ENCODE results near the gene GRIK4. TPM values are rescaled to one million over a fixed set of nuclear protein-coding genes. Genes with fewer than 3 reads are reported as not detected.

Gene GRIK4
- total and polyA plus RNA-seq, 2 experiments from 2014 or later = 0.28 to 0.45 TPM

DNA sequence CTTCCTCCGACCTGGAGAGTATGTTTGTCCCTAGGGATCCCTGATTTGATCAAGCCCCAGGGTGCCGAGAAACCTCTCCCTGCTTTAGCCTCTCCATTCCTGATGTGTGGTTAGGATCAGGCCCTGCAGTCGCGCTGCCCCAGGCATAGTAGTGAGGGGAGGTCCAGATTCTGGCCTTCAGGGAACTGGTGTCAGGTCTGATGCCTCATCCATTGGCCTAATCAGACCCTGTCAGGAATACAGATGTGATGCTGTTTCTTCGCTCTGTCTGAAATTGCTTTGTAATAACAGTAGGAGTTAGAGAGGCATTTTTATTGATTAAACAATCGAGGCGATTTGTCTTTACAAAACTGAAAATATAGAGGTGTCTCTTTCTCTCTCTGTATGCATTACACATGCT, 75.2 kb downstream of the GRIK4 start:
- TF ChIP-seq, protein P1, sequence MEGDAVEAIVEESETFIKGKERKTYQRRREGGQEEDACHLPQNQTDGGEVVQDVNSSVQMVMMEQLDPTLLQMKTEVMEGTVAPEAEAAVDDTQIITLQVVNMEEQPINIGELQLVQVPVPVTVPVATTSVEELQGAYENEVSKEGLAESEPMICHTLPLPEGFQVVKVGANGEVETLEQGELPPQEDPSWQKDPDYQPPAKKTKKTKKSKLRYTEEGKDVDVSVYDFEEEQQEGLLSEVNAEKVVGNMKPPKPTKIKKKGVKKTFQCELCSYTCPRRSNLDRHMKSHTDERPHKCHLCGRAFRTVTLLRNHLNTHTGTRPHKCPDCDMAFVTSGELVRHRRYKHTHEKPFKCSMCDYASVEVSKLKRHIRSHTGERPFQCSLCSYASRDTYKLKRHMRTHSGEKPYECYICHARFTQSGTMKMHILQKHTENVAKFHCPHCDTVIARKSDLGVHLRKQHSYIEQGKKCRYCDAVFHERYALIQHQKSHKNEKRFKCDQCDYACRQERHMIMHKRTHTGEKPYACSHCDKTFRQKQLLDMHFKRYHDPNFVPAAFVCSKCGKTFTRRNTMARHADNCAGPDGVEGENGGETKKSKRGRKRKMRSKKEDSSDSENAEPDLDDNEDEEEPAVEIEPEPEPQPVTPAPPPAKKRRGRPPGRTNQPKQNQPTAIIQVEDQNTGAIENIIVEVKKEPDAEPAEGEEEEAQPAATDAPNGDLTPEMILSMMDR (IDR thresholded peaks at IDR 0.05; ENCODE audit: low read depth, low read length) = no peak
- DNase-seq (ENCODE audit: low read depth in 1 of 2, low spot score in 1 of 2) = no peak

DNA sequence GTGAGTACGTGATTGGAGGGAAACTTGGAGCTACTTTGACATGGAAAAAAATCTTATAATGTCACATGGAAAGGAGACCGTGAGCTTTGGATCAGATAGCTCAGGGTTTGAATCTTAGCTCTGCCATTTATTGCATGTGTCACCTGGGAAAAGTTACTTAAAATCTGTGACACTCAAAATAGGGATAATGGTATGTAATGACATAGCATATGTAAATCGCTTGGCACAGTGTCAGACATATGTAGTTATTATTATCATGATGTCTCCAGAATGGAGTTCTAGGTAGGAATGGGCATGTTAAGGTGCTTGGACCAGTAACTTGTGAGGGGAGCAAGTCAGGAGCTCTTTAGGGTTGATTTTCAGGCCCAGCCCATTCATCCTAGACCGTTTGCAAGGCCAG, 75.8 kb downstream of the GRIK4 start:
- no peak for DNase-seq (ENCODE audit: low read depth in 1 of 2, low spot score in 1 of 2)
- Histone ChIP-seq H3K4me3 (no peak overlapping the region), H3K9me3 (ENCODE audit: low read depth) (no peaks in the 10 kb centered on the region), H3K4me1 (ENCODE audit: low read depth) (no peaks in the 10 kb centered on the region), H3K36me3 (no peaks in the 10 kb centered on the region), H3K27me3 (peaks cover 18% of the 10 kb centered on the region), H3K27ac (no peak overlapping the region)
- TF ChIP-seq, protein P1 (IDR thresholded peaks at IDR 0.05; ENCODE audit: low read depth, low read length) = no peak

More for the DNA sequence above, 75.2 kb downstream of the GRIK4 start:
- Histone ChIP-seq H3K9me3 (ENCODE audit: low read depth) (no peaks in the 10 kb centered on the region), H3K27me3 (peaks cover 12% of the 10 kb centered on the region), H3K4me3 (no peak overlapping the region), H3K4me1 (ENCODE audit: low read depth) (no peaks in the 10 kb centered on the region), H3K27ac (no peak overlapping the region), H3K36me3 (no peaks in the 10 kb centered on the region)

DNA sequence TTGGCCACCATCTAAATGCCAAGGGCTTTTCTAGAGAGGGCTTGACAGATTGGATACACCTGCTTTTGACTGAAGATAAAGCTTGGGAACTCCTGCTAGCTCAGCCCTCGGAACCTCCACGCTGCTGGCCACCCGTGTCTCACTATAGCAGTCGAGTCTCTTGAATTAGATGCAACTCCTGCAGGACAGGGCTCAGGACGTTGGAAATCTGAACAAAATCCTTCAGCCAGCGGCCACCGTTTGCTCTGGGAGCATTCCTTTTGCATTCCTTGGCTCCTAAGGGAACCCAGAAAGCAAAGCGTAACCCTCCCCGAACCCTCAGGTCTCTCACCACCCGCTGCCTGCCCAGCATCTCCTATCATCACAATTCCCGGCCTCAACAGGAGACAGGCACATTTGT, 77.8 kb downstream of the GRIK4 start:
- H3K4me1 ChIP-seq (ENCODE audit: low read depth) = no peaks in the 10 kb centered on the region
- H3K4me3 ChIP-seq = no peak overlapping the region
- DNase-seq (ENCODE audit: low read depth in 1 of 2, low spot score in 1 of 2) = no peak
- H3K27me3 ChIP-seq = peaks cover 30% of the 10 kb centered on the region
- no peak overlapping the region for H3K27ac ChIP-seq
- TF ChIP-seq, protein P1 (IDR thresholded peaks at IDR 0.05; ENCODE audit: low read depth, low read length) = no peak
- no peaks in the 10 kb centered on the region for H3K36me3 ChIP-seq
- no peaks in the 10 kb centered on the region for H3K9me3 ChIP-seq (ENCODE audit: low read depth)

DNA sequence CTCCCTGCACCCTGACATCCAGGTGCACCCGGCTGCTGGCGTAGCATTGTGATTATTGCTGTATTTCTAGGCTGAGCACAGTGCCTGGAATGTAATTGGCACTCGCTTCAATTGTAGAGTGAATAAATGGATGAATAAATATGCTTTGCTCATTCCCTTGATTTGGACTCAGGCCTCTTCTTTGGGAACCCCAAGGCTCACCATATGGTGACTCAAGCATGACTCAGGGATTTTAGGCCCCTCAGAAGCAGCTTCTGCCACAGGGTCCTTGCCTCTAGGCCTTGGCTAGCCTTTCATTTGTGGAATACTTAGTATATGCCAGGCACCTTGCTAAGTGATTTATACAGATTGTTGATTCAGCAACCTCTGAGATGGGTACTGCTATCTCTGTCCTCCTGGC, 78.9 kb downstream of the GRIK4 start:
- TF ChIP-seq, protein P1 (IDR thresholded peaks at IDR 0.05; ENCODE audit: low read depth, low read length) = no peak
- no peak for DNase-seq (ENCODE audit: low read depth in 1 of 2, low spot score in 1 of 2)
- Histone ChIP-seq H3K4me3 (no peak overlapping the region), H3K4me1 (ENCODE audit: low read depth) (no peaks in the 10 kb centered on the region), H3K27me3 (peaks cover 30% of the 10 kb centered on the region), H3K9me3 (ENCODE audit: low read depth) (no peaks in the 10 kb centered on the region), H3K27ac (no peak overlapping the region), H3K36me3 (no peaks in the 10 kb centered on the region)

DNA sequence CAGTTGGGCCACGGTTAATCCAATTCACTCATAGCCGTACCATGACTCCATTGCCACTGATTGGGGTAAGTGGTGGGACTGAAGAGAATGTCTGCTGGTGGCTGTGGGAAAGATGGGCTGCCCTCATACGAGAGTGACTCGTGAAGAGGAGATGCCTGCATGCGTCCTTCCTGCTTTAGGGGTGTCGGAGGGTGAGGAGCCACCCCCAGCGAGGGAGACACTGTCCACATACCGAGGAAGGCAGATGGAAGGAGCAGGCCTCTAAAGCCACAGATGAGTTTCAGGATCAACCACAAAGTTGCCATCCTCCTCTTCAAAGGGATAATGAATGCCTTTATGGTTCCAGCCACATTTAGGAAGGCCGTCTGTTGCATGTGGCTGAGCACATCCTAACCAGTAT, 83.2 kb downstream of the GRIK4 start:
- TF ChIP-seq, protein P1 (IDR thresholded peaks at IDR 0.05; ENCODE audit: low read depth, low read length) = no peak
- Histone ChIP-seq H3K9me3 (ENCODE audit: low read depth) (no peaks in the 10 kb centered on the region), H3K4me3 (no peak overlapping the region), H3K36me3 (no peaks in the 10 kb centered on the region), H3K27me3 (peaks cover 40% of the 10 kb centered on the region), H3K4me1 (ENCODE audit: low read depth) (no peaks in the 10 kb centered on the region), H3K27ac (no peak overlapping the region)
- no peak for DNase-seq (ENCODE audit: low read depth in 1 of 2, low spot score in 1 of 2)

DNA sequence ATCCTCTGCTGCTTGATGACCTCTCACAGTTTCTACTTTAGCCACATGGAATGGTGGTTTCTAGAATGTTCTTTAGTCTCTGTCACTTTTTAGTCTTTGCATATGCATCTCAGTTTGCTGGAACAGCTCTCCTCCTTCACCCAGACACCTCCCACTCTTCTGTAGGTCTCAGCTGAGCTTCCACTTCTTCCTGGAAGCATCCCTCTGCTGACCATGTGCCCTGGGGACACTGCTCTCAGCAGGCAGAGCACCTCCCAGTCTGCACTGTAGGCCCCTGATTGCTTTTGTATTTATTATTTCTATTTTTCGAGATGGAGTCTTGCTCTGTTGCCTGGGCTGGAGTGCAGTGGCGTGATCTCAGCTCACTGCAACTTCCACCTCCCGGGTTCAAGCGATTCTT, 84.0 kb downstream of the GRIK4 start:
- Histone ChIP-seq H3K9me3 (ENCODE audit: low read depth) (no peaks in the 10 kb centered on the region), H3K27ac (no peak overlapping the region), H3K4me3 (no peak overlapping the region), H3K27me3 (peaks cover 39% of the 10 kb centered on the region), H3K4me1 (ENCODE audit: low read depth) (no peaks in the 10 kb centered on the region), H3K36me3 (no peaks in the 10 kb centered on the region)
- DNase-seq (ENCODE audit: low read depth in 1 of 2, low spot score in 1 of 2) = no peak
- TF ChIP-seq, protein P1 (IDR thresholded peaks at IDR 0.05; ENCODE audit: low read depth, low read length) = no peak
